ENCODE results near the gene ARIH2.

DNA sequence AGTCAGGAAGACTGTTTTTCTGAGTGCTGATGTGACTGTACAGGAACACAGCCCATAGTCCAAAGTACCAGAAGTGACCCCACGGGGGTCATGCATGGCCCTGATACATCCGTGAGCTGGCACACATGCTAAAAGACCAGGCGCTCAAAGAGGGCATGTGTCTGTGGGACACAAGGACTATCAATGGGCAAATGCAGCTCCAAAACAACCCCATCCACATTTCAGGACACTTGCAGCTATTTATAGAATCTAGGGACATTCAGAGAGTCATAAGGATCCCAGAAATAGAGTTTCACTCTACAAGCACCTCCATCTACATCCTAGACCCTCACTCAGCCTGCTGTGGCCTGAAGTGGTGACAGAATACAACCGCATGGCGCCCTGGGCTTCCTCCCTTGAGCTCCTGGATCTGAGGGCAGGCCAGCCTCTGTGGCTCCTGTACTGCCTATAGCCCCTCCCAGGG, 37.0 kb upstream of the ARIH2 start:
- TF ChIP-seq CEBPB (IDR thresholded peaks at IDR 0.05) (no peak), YY1 (IDR thresholded peaks at IDR 0.05; ENCODE audit: low read depth) (no peak), EP300 (IDR thresholded peaks at IDR 0.05; ENCODE audit: borderline replicate concordance) (no peak), TAF1 (IDR thresholded peaks at IDR 0.05; ENCODE audit: low read depth) (no peak), EGR1 (IDR thresholded peaks at IDR 0.05) (no peak), FOXM1 (IDR thresholded peaks at IDR 0.05; ENCODE audit: borderline replicate concordance, low read depth) (no peak), RAD21 (IDR thresholded peaks at IDR 0.05; ENCODE audit: low read depth) (no peak)
- TF ChIP-seq, protein P1, sequence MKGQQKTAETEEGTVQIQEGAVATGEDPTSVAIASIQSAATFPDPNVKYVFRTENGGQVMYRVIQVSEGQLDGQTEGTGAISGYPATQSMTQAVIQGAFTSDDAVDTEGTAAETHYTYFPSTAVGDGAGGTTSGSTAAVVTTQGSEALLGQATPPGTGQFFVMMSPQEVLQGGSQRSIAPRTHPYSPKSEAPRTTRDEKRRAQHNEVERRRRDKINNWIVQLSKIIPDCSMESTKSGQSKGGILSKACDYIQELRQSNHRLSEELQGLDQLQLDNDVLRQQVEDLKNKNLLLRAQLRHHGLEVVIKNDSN (IDR thresholded peaks at IDR 0.05): no peak

Data from Ishikawa (cell line).